Dedifferentiated amniotic fluid mesenchymal stem cell (primary cell): ENCODE data around the gene LTB.

Source experiments
- DNase-seq: peaks from one replicate; pipeline ENCODE4 v3.0.0-alpha.2; 2016; ENCODE audit errors: extremely low spot score

LTB gene

GRCh38 chr6:31531162-31531561 is 51.1 kb downstream of the LTB start:
- DNase-seq: no peak

- DNase-seq: no peak
These were observed 51.6 kb downstream of the LTB start for GRCh38 chr6:31530659-31531058.
